Mononuclear cell (primary cell): Measurements from ENCODE around the gene PDLIM1. TPM values are rescaled to one million over a fixed set of nuclear protein-coding genes. Genes with fewer than 3 reads are reported as not detected.
A peak's percentile ranks its signal among the peaks of the same experiment; 100 is the strongest.
"Not testable (repeated sequence)": the region's sequence is repeated elsewhere in the genome, so short reads cannot be mapped to it uniquely, and the experiment has no call there.

Source experiments
- H3K27me3 ChIP-seq: 2 replicates; pipeline ENCODE4 v1.6.0; 2011; ENCODE audit warnings: low read length, control low read depth; ENCODE audit not compliant: insufficient read depth
- H3K4me1 ChIP-seq: 2 replicates; pipeline ENCODE4 v1.5.1; 2011; ENCODE audit warnings: mild to moderate bottlenecking, low read length, control low read depth; ENCODE audit not compliant: insufficient read depth
- H3K4me3 ChIP-seq: 2 replicates; pipeline ENCODE4 v1.5.1; 2011; ENCODE audit warnings: mild to moderate bottlenecking, low read length, moderate library complexity
- H3K9me3 ChIP-seq: 2 replicates; pipeline ENCODE4 v1.5.1; 2011; ENCODE audit warnings: low read depth, mild to moderate bottlenecking, control low read depth, low read length
- total RNA-seq: library from RNA; depleted of rRNA; stranded (reverse); fragments of >200 nt; gene quantifications from one replicate; pipeline ENCODE4 v1.2.3, GENCODE V29; 2012

Gene PDLIM1
- total RNA-seq, 1 donor = 19.9 TPM

DNA sequence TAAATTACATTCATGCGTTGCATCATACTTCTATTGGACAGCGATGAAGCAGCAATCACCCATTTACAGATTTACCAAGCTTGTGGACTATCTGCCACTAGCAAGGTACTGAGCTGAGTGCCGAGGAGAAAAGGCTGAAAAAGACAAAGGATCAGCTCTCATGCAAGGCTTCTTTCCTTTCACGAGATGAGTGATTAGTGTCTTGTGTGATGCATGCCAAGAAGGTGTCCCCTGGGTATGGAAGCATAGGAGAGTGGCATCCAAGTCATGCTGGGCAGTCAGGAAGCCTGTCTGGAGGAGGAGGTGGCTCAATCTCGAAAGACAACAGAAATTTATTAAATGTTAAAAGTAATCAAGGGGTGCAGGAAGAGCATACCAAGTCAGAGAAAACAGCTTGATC is 55.9 kb downstream of the PDLIM1 start:
- Histone ChIP-seq H3K9me3 (no peaks in the 10 kb centered on the region), H3K4me1 (peaks cover 15% of the 10 kb centered on the region), H3K27me3 (no peaks in the 10 kb centered on the region), H3K4me3 (no peak overlapping the region)

DNA sequence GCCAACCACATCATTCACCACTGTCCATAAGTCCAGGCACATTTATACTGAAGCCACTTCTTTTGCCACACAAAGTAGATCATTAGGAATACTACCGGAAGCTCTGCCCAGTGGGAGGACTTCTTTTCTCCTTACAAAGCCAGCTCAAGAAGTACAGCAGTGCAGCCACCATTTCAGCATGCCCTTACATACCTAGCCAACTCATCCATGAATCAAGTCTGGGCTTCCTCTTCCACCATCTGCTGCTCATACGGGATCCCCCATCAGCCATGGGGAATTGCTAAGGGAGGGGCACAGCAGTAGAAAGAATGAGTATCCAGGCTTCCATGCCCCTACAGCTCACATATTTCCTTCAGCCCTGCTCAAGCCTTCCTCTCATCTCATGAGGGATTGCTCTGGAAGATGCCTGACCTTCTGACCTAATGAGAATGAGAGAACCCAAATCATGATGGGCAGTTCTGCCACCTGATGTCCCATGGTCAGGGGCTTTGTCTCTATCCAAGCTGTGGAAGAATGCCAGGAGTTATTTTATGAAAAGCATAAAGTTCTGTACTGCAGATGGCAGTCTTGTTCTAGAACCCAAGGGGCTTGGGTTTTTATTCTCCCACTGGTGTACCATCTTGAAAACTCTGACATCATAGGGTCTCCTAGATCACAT is 57.3 kb downstream of the PDLIM1 start:
- H3K4me3 ChIP-seq = no peak overlapping the region
- no peaks in the 10 kb centered on the region for H3K9me3 ChIP-seq
- no peaks in the 10 kb centered on the region for H3K27me3 ChIP-seq
- H3K4me1 ChIP-seq = peaks cover 15% of the 10 kb centered on the region

DNA sequence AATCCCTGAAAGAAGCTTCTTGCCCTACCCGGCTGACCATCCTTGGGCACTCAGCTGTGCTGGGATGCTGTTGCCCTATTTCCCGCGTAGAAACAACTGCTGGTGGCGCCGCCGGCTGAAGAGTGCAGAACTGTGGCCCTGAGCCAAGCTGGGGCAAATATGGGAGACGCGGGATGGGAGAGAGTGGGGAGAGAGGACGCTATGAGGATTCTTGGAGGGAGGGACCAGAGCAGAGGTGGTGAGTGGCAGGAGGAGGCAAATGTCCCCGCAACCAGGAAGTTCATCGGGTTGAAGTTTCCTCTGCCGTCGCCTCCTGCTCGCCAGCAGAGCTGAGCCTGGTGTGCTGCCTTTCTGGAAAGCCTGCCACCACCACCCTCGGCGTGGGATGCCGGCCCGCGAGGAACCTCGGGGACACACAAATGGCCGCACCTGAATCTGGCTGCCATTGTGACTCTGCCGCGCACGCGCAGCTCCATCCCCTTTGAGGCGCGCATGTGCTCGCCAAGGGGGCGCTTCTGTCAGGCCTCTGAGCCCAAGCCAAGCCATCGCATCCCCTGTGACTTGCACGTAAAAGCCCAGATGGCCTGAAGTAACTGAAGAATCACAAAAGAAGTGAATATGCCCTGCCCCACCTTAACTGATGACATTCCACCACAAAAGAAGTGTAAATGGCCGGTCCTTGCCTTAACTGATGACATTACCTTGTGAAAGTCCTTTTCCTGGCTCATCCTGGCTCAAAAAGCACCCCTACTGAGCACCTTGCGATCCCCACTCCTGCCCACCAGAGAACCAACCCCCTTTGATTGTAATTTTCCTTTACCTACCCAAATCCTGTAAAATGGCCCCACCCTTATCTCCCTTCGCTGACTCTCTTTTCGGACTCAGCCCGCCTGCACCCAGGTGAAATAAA is 59.9 kb downstream of the PDLIM1 start:
- not testable (repeated sequence) for H3K9me3 ChIP-seq, H3K27me3 ChIP-seq, H3K4me1 ChIP-seq
- peak overlapping the region; percentile 50 for H3K4me3 ChIP-seq

DNA sequence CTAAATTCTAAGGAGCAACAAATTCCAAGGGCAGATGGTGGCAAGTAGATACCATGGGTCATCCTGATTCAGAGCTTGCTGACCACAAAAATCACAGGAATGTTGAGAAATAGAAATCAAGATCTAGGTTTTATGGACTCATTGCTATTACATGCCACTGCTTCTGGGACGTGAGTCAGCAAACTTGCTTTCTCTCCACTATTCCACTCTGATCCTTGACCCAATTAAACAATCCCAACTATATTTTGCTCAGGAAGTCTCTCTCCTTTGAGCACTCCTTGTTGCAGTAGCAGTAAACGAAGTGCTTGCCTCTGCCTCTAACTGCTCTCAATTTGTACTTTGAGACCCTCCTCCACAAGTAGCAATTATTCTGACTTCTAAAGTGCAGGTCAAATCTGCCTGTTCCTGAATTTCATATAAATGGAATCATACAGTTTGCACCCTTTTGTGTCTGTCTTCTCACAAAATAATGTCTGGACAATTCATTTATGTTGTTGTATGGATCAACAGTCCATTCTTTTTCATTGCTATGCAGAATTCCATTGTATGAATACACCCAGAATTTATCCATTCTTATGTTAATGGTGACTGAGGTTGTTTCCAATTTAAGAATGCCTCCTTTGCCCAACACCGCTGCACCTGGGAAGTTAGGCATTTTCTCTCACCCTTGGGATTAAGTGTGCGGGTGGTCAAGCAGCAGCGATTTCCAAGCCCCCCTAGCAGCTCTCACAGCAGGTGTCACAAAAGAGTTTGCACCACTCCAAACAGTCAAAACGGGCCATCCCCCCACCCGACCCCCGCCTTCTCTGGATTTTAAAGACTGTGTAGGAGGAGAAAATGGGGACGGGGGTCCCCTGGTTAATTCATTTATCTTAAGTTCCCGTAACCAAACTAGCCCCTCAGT is 60.8 kb downstream of the PDLIM1 start:
- H3K4me1 ChIP-seq = peaks cover 5% of the 10 kb centered on the region

DNA sequence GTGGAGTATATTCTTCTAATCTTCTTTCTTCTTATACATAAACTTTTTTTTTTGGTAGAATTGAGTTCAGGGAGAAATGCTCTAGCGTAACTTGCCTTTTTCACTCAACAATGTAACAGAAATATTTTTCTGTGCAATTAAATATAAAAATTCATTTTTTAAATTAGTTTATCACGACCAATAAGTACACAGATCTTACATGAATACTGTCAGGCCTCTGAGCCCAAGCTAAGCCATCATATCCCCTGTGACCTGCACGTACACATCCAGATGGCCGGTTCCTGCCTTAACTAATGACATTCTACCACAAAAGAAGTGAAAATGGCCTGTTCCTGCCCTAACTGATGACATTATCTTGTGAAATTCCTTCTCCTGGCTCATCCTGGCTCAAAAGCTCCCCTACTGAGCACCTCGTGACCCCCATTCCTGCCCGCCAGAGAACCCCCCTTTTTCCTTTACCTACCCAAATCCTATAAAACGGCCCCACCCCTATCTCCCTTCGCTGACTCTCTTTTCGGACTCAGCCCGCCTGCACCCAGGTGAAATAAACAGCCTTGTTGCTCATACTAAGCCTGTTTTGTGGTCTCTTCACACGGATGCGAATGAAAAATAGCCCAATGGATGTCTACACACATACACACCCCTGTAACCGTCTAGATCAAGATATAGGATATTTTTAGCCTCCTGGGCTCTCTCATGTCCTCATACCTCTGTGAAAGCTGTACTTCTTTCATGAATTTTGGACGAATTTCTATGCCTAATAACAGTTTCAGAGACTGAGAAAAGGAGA is 61.7 kb downstream of the PDLIM1 start:
- H3K4me1 ChIP-seq, H3K27me3 ChIP-seq, H3K4me3 ChIP-seq, H3K9me3 ChIP-seq: not testable (repeated sequence)

More for the DNA sequence above, 60.8 kb downstream of the PDLIM1 start:
- peak overlapping the region; percentile 50 for H3K4me3 ChIP-seq
- no peaks in the 10 kb centered on the region for H3K9me3 ChIP-seq
- no peaks in the 10 kb centered on the region for H3K27me3 ChIP-seq

DNA sequence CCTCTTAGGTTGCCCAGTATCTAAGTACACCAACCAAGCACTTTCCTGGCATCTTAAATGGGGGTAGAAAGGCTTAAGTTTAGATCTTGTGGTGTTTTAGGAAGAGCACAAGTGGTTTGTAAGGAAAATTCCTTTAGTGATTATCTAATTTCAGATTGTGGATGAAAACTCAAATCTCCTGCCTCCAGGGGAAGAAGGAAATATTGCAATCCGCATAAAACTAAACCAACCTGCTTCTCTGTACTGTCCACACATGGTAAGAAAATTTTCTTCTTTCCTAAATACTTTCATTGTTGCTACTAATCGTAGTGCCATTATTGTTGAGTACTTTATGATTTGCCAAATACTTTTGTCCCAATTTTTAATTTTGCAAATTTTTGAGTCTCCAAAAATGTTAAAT is 65.7 kb downstream of the PDLIM1 start:
- H3K9me3 ChIP-seq = no peaks in the 10 kb centered on the region
- no peak overlapping the region for H3K4me3 ChIP-seq
- H3K27me3 ChIP-seq = no peaks in the 10 kb centered on the region
- H3K4me1 ChIP-seq = no peaks in the 10 kb centered on the region

DNA sequence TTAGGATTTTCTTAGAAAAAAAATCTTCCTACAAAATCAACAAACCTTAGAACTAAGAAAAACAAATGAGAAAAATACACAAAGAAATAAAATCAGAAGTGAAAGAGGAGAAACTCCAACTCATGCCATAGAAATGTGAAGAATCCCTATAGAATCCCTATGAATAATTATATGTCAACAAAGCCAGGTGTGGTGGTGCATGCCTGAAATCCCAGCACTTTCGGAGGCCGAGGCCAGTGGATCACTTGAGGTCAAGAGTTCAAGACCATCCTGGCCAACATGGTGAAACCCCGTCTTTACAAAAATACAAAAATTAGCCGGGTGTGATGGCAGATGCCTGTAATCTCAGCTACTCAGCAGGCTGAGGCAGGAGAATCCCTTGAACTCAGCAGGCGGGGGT is 69.7 kb downstream of the PDLIM1 start:
- no peaks in the 10 kb centered on the region for H3K9me3 ChIP-seq
- H3K4me1 ChIP-seq = no peaks in the 10 kb centered on the region
- H3K4me3 ChIP-seq = no peak overlapping the region
- no peaks in the 10 kb centered on the region for H3K27me3 ChIP-seq

DNA sequence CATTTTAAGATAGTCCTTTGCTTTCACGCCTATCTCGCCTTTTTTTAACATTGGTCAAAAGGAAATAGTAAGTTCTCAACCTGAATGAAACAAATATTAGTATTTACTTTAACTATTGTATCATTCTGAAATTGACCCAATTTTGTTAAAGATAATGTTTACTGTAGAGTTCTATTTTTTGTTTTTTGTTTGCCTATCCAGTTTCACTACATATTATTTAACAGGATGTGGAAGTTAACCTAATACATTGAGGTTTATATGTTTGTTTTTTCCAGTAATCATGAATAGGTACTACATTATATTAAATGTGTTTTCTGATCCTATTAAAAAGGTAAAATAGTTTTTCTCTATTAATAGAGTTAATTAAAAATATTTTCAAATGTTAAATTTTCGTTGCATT is 70.3 kb downstream of the PDLIM1 start:
- no peak overlapping the region for H3K4me3 ChIP-seq

DNA sequence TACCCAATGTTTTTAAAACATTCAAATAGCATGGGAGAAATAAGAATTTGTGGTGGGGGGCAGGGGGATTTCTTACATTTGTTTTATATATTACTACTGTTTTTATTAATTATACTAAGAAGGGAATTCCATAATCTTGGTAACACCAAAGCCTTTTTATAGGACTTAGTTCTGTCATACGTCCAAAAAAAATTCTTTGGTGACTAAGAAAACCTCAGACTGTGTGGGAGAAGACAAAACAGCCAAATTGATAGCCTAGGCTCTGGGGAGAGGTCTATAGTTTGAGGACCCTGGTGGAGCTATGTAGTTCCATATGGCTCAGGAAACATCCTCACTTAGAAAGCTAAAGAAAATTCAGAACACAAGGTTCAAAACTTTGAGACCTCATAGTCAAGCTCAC is 73.3 kb downstream of the PDLIM1 start:
- H3K4me1 ChIP-seq = no peaks in the 10 kb centered on the region
- no peak overlapping the region for H3K4me3 ChIP-seq
- no peaks in the 10 kb centered on the region for H3K27me3 ChIP-seq

More for the DNA sequence above, 70.3 kb downstream of the PDLIM1 start:
- no peaks in the 10 kb centered on the region for H3K4me1 ChIP-seq
- H3K9me3 ChIP-seq = no peaks in the 10 kb centered on the region
- no peaks in the 10 kb centered on the region for H3K27me3 ChIP-seq

DNA sequence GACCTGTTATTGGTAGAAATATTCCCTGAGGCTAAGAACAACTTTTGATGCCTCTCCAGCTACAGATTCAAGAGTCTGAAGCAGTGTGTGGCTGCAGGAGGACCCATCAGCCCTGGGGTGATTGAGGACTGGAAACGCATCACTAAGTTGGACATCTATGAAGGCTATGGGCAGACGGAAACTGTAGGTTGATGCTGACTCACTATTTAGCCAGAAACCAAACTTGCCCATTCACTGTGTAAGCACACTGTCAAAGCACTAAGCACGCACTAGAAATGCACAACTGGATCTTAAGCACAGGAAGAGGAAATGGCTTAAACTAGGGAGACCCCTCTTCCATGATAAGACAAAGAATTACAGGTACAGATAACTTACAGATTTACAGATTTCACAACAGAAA is 76.0 kb downstream of the PDLIM1 start:
- no peaks in the 10 kb centered on the region for H3K9me3 ChIP-seq
- no peaks in the 10 kb centered on the region for H3K27me3 ChIP-seq
- no peaks in the 10 kb centered on the region for H3K4me1 ChIP-seq
- H3K4me3 ChIP-seq = no peak overlapping the region

More for the DNA sequence above, 73.3 kb downstream of the PDLIM1 start:
- no peaks in the 10 kb centered on the region for H3K9me3 ChIP-seq

DNA sequence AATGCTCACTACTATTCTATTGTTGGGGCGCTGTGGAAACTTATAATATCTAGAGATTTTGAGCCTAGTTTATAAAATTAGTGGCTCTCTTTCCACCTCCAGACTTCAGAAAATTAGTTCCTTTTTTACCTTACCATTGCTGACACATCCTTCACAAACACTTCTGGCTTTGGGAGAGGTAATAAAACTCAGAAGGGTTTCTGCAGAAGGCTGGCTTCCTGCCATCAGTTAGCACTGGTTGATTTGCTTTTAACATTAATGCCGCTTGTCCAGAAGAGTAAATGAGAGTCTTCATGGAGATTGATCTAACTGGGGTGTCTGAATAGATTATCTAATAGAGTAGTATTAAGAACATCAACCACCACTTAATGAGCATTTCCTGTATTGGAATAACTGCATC is 76.4 kb downstream of the PDLIM1 start:
- Histone ChIP-seq H3K27me3 (no peaks in the 10 kb centered on the region), H3K4me1 (no peaks in the 10 kb centered on the region), H3K9me3 (no peaks in the 10 kb centered on the region), H3K4me3 (no peak overlapping the region)

DNA sequence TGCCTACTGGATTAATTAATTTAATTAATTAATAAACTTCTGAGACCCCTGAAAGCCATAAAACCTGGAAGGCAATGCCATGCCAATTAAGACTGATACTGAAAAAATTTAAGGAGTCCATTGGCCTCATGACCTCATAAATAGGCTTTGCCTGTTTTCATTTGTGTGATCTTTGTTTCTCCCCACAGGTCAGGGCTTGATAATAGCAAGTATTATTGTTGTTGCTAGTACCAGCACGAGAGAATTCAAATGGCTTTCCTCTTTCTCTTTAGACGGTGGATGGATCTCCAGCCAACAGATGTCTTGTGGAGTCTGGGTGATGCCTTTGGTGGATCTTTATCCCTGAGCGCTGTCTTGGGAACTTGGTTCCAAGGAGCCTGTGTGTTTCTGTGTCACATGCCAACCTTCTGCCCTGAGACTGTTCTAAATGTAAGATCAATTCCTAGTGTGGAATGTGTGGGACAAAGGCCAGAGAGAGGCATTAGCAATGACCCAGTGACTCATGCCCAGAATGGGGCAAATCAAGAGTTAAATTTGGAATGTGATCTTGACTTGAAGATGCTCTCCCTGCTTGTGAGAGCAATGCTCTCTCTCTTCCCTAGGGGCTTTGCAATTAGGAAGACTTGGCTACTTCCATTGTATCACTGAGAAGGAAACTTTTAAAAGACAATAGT is 79.1 kb downstream of the PDLIM1 start:
- Histone ChIP-seq H3K27me3 (no peaks in the 10 kb centered on the region), H3K9me3 (no peaks in the 10 kb centered on the region), H3K4me3 (no peak overlapping the region), H3K4me1 (no peaks in the 10 kb centered on the region)

DNA sequence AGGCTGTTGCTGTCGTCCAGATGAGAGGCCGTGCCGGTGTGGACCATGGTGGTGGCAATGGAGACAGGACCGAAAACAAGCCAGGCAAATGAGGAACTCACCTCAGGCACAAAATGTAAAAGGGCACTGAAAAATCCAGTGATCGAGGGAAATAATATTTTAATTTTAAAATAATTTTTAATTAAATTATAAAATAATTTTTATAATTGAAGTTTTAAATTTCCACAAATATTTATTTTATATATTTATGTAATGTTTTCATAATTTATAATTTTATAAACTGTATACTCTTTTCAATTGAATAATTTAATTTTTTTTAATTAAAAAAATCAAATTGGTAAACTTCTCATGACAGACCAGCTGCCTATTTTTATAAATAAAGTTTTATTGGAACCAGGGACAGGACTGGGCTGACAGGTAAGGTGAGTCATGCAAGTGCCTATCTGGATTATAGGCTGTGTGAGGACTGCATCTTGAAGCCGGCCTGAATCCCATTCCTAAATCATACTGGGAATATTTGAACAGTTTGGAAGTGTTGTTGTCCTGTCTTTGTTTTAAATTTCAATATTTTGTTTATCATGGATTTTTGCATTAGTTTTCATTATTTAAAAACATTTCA is 81.2 kb downstream of the PDLIM1 start:
- H3K4me1 ChIP-seq = no peaks in the 10 kb centered on the region
- no peaks in the 10 kb centered on the region for H3K9me3 ChIP-seq
- no peak overlapping the region for H3K4me3 ChIP-seq
- no peaks in the 10 kb centered on the region for H3K27me3 ChIP-seq
